ENCODE results near the gene XYLT1. TPM values are rescaled to one million over a fixed set of nuclear protein-coding genes. Genes with fewer than 3 reads are reported as not detected.

XYLT1 gene
- polyA plus RNA-seq, 3 donors from 2014 or later: 0.79 to 6.2 (median 3.3) TPM

- peaks cover 55 to 69% (median 64%) of the 10 kb centered on the region in 3 donors for H3K36me3 Mint-ChIP-seq
- peaks cover 0 to 2% (median 0%) of the 10 kb centered on the region in 3 donors for H3K27me3 Mint-ChIP-seq (ENCODE audit: low read depth in 3 of 3)
- no peak overlapping the region for H3K27ac Mint-ChIP-seq
- no peak for DNase-seq
- H3K4me1 Mint-ChIP-seq: peaks cover 29 to 38% of the 10 kb centered on the region in 2 donors
- no peaks in the 10 kb centered on the region for H3K9me3 Mint-ChIP-seq
- no peak overlapping the region for H3K4me3 Mint-ChIP-seq
Observed at GRCh38 chr16:17129971-17130370, 340.8 kb downstream of the XYLT1 start.

GRCh38 chr16:17128791-17129190 is 342.0 kb downstream of the XYLT1 start:
- H3K27me3 Mint-ChIP-seq (ENCODE audit: low read depth in 3 of 3): peaks cover 0 to 2% (median under 1%) of the 10 kb centered on the region in 3 donors
- no peaks in the 10 kb centered on the region for H3K9me3 Mint-ChIP-seq
- H3K36me3 Mint-ChIP-seq: peaks cover 58 to 72% (median 71%) of the 10 kb centered on the region in 3 donors
- H3K4me1 Mint-ChIP-seq: peaks cover 19 to 26% of the 10 kb centered on the region in 2 donors
- no peak for DNase-seq
- no peak overlapping the region for H3K27ac Mint-ChIP-seq
- H3K4me3 Mint-ChIP-seq: no peak overlapping the region

- Mint-ChIP-seq H3K4me3 (no peak overlapping the region), H3K9me3 (no peaks in the 10 kb centered on the region), H3K36me3 (peaks cover 52 to 61% (median 55%) of the 10 kb centered on the region in 3 donors), H3K27ac (no peak overlapping the region), H3K27me3 (ENCODE audit: low read depth in 3 of 3) (peaks cover 0 to 2% (median 2%) of the 10 kb centered on the region in 3 donors), H3K4me1 (peaks cover 12 to 13% of the 10 kb centered on the region in 2 donors)
- DNase-seq: no peak
Observed at GRCh38 chr16:17126156-17126555, 344.6 kb downstream of the XYLT1 start.

GRCh38 chr16:17125671-17126070 is 345.1 kb downstream of the XYLT1 start:
- Mint-ChIP-seq H3K27ac (no peak overlapping the region), H3K27me3 (ENCODE audit: low read depth in 3 of 3) (peaks cover 0 to 4% (median 2%) of the 10 kb centered on the region in 3 donors), H3K4me1 (peaks cover 7 to 8% of the 10 kb centered on the region in 2 donors), H3K36me3 (peaks cover 50 to 56% (median 51%) of the 10 kb centered on the region in 3 donors), H3K9me3 (no peaks in the 10 kb centered on the region), H3K4me3 (no peak overlapping the region)
- DNase-seq: no peak

- no peak overlapping the region for H3K4me3 Mint-ChIP-seq
- H3K4me1 Mint-ChIP-seq: peaks cover 22 to 23% of the 10 kb centered on the region in 2 donors
- peaks cover 0 to 9% (median 5%) of the 10 kb centered on the region in 3 donors for H3K27me3 Mint-ChIP-seq (ENCODE audit: low read depth in 3 of 3)
- H3K36me3 Mint-ChIP-seq: peaks cover 16 to 27% (median 19%) of the 10 kb centered on the region in 3 donors
- no peak for DNase-seq
- H3K9me3 Mint-ChIP-seq: no peaks in the 10 kb centered on the region
- H3K27ac Mint-ChIP-seq: peak overlapping the region in 2 of 6 donors; percentile 14 to 63
Observed at GRCh38 chr16:17117906-17118577, 352.7 kb downstream of the XYLT1 start.

GRCh38 chr16:17116595-17117322 is 354.0 kb downstream of the XYLT1 start:
- Mint-ChIP-seq H3K27me3 (ENCODE audit: low read depth in 3 of 3) (peaks cover 0 to 9% (median 5%) of the 10 kb centered on the region in 3 donors), H3K36me3 (peaks cover 14 to 27% (median 19%) of the 10 kb centered on the region in 3 donors), H3K27ac (peak overlapping the region; percentile 20 to 84 (median 63)), H3K4me3 (peak overlapping the region in 2 of 5 donors; percentile 9 to 30), H3K9me3 (peaks cover 0 to 2% (median 0%) of the 10 kb centered on the region in 6 donors), H3K4me1 (peaks cover 27 to 29% of the 10 kb centered on the region in 2 donors)
- DNase-seq: no peak

- Mint-ChIP-seq H3K4me1 (peaks cover 45% of the 10 kb centered on the region in 2 donors), H3K36me3 (peaks cover 6 to 26% (median 18%) of the 10 kb centered on the region in 3 donors), H3K27me3 (ENCODE audit: low read depth in 3 of 3) (peaks cover 0 to 6% (median 0%) of the 10 kb centered on the region in 3 donors), H3K9me3 (peaks cover 0 to 2% (median 0%) of the 10 kb centered on the region in 6 donors), H3K4me3 (no peak overlapping the region), H3K27ac (peak overlapping the region in 4 of 6 donors; percentile 15 to 67 (median 40))
- no peak for DNase-seq
Observed at GRCh38 chr16:17109413-17109812, 361.3 kb downstream of the XYLT1 start.

- Mint-ChIP-seq H3K4me3 (no peak overlapping the region), H3K36me3 (peaks cover 6 to 21% (median 15%) of the 10 kb centered on the region in 3 donors), H3K27me3 (ENCODE audit: low read depth in 3 of 3) (peaks cover 0 to 6% (median 0%) of the 10 kb centered on the region in 3 donors), H3K9me3 (peaks cover 0 to 2% (median 0%) of the 10 kb centered on the region in 6 donors), H3K27ac (no peak overlapping the region), H3K4me1 (peaks cover 53% of the 10 kb centered on the region in 2 donors)
- DNase-seq: no peak
Observed at GRCh38 chr16:17108596-17108995, 362.2 kb downstream of the XYLT1 start.

GRCh38 chr16:17107450-17107849 is 363.3 kb downstream of the XYLT1 start:
- peaks cover 0 to 2% (median 0%) of the 10 kb centered on the region in 6 donors for H3K9me3 Mint-ChIP-seq

GRCh38 chr16:17106243-17106791 is 364.4 kb downstream of the XYLT1 start:
- H3K27ac Mint-ChIP-seq: peak overlapping the region in 4 of 6 donors; percentile 43 to 67 (median 61)
- H3K4me3 Mint-ChIP-seq: peak overlapping the region in 2 of 5 donors; percentile 11 to 83
- H3K27me3 Mint-ChIP-seq (ENCODE audit: low read depth in 3 of 3): peaks cover 0 to 5% (median 2%) of the 10 kb centered on the region in 3 donors
- peaks cover 8 to 18% (median 10%) of the 10 kb centered on the region in 3 donors for H3K36me3 Mint-ChIP-seq
- no peak for DNase-seq
- peaks cover 46 to 49% of the 10 kb centered on the region in 2 donors for H3K4me1 Mint-ChIP-seq
- H3K9me3 Mint-ChIP-seq: no peaks in the 10 kb centered on the region

More at GRCh38 chr16:17107450-17107849, 363.3 kb downstream of the XYLT1 start:
- peaks cover 0 to 4% (median 2%) of the 10 kb centered on the region in 3 donors for H3K27me3 Mint-ChIP-seq (ENCODE audit: low read depth in 3 of 3)
- H3K4me1 Mint-ChIP-seq: peaks cover 53 to 59% of the 10 kb centered on the region in 2 donors
- DNase-seq: peak; percentile 12 to 23 (median 18)
- H3K4me3 Mint-ChIP-seq: peak overlapping the region in 2 of 5 donors; percentile 13 to 20
- peak overlapping the region; percentile 14 to 78 (median 66) for H3K27ac Mint-ChIP-seq
- H3K36me3 Mint-ChIP-seq: peaks cover 6 to 21% (median 15%) of the 10 kb centered on the region in 3 donors

- Mint-ChIP-seq H3K9me3 (no peaks in the 10 kb centered on the region), H3K36me3 (peaks cover 6 to 13% (median 7%) of the 10 kb centered on the region in 3 donors), H3K27me3 (ENCODE audit: low read depth in 3 of 3) (peaks cover 0 to 3% (median 2%) of the 10 kb centered on the region in 3 donors), H3K27ac (peak overlapping the region; percentile 62 to 83 (median 77)), H3K4me3 (peak overlapping the region; percentile 8 to 83 (median 55)), H3K4me1 (peaks cover 45 to 46% of the 10 kb centered on the region in 2 donors)
- peak; percentile 13 to 31 (median 18) for DNase-seq
Observed at GRCh38 chr16:17105239-17105797, 365.4 kb downstream of the XYLT1 start.

- Mint-ChIP-seq H3K4me3 (peak overlapping the region; percentile 8 to 83 (median 55)), H3K27me3 (ENCODE audit: low read depth in 3 of 3) (peaks cover 0 to 3% (median 2%) of the 10 kb centered on the region in 3 donors), H3K36me3 (peaks cover 3 to 7% (median 7%) of the 10 kb centered on the region in 3 donors), H3K9me3 (no peaks in the 10 kb centered on the region), H3K4me1 (peaks cover 45 to 46% of the 10 kb centered on the region in 2 donors), H3K27ac (peak overlapping the region; percentile 62 to 83 (median 77))
- DNase-seq: peak in 2 of 3 donors; percentile 23 to 25
Observed at GRCh38 chr16:17104654-17105053, 366.1 kb downstream of the XYLT1 start.

- Mint-ChIP-seq H3K27me3 (ENCODE audit: low read depth in 3 of 3) (peaks cover 0 to 3% (median 2%) of the 10 kb centered on the region in 3 donors), H3K36me3 (peaks cover 0 to 5% (median 3%) of the 10 kb centered on the region in 3 donors), H3K4me1 (peaks cover 43 to 46% of the 10 kb centered on the region in 2 donors), H3K9me3 (no peaks in the 10 kb centered on the region), H3K4me3 (peak overlapping the region in 1 of 5 donors; percentile 22), H3K27ac (peak overlapping the region in 2 of 6 donors; percentile 3 to 62)
- DNase-seq: no peak
Observed at GRCh38 chr16:17103216-17103615, 367.5 kb downstream of the XYLT1 start.
